ENCODE measurements around the gene DLGAP4.

Gene DLGAP4

GRCh38 chr20:36507746-36508145, 201.6 kb downstream of the DLGAP4 start:
- Histone ChIP-seq H3K4ac (ENCODE audit: low read depth in 1 of 2, low read length in 2 of 2) (no peak overlapping the region), H3K27me3 (ENCODE audit: control insufficient read depth in 1 of 2, insufficient read depth in 1 of 2, low read length in 2 of 2) (no peaks in the 10 kb centered on the region), H3K18ac (ENCODE audit: low read depth in 1 of 2, low read length in 2 of 2) (no peak overlapping the region)

GRCh38 chr20:36519012-36519719, 213.0 kb downstream of the DLGAP4 start:
- Histone ChIP-seq H3K79me1 (replicated peaks; ENCODE audit: low read length, poor library complexity, severe bottlenecking) (peaks cover 21% of the 10 kb centered on the region), H4K8ac (ENCODE audit: low read length) (no peak overlapping the region)

More at GRCh38 chr20:36507746-36508145, 201.6 kb downstream of the DLGAP4 start:
- Histone ChIP-seq H4K8ac (ENCODE audit: low read length) (no peak overlapping the region), H4K91ac (ENCODE audit: low read length) (no peak overlapping the region), H3K4me2 (ENCODE audit: low read length, poor library complexity, severe bottlenecking) (no peak overlapping the region), H3K23ac (ENCODE audit: low read length in 2 of 2) (no peak overlapping the region), H3K27ac (ENCODE audit: low read length, poor library complexity, severe bottlenecking) (no peak overlapping the region), H3K9me3 (ENCODE audit: control insufficient read depth, low read length) (no peaks in the 10 kb centered on the region), H2BK12ac (ENCODE audit: low read length in 2 of 2) (no peak overlapping the region), H2BK5ac (ENCODE audit: low read depth, low read length, poor library complexity, severe bottlenecking) (no peak overlapping the region), H2BK15ac (ENCODE audit: low read depth, poor library complexity, severe bottlenecking) (no peak overlapping the region), H3K36me3 (ENCODE audit: control insufficient read depth in 1 of 2, insufficient read depth in 2 of 2, low read depth in 1 of 2, low read length in 2 of 2) (peaks cover 37 to 86% of the 10 kb centered on the region in 2 experiments), H3K14ac (ENCODE audit: low read length in 2 of 2) (no peak overlapping the region), H3K79me1 (replicated peaks; ENCODE audit: low read length, poor library complexity, severe bottlenecking) (peaks cover 22% of the 10 kb centered on the region), H2BK120ac (ENCODE audit: low read depth, low read length) (no peak overlapping the region), H3K4me3 (ENCODE audit: insufficient read depth in 1 of 2, low read depth in 1 of 2, low read length in 2 of 2) (no peak overlapping the region), H3K9ac (ENCODE audit: low read length) (no peak overlapping the region), H2AK5ac (ENCODE audit: low read length, severe bottlenecking) (no peak overlapping the region), H3K4me1 (ENCODE audit: control insufficient read depth, insufficient read depth, low read depth, low read length) (peaks cover 3% of the 10 kb centered on the region), H2AFZ (ENCODE audit: low read depth, low read length) (no peak overlapping the region)
- DNase-seq: no peak
- 95% methylated on average over 6 of the region's 6 CpGs for WGBS

GRCh38 chr20:36519944-36520343, 213.8 kb downstream of the DLGAP4 start:
- H3K4me2 ChIP-seq (ENCODE audit: low read length, poor library complexity, severe bottlenecking): no peak overlapping the region
- H4K8ac ChIP-seq (ENCODE audit: low read length): no peak overlapping the region
- no peak for DNase-seq
- H3K14ac ChIP-seq (ENCODE audit: low read length in 2 of 2): no peak overlapping the region
- H3K27me3 ChIP-seq (ENCODE audit: control insufficient read depth in 1 of 2, insufficient read depth in 1 of 2, low read length in 2 of 2): no peaks in the 10 kb centered on the region
- peaks cover 18% of the 10 kb centered on the region for H3K79me1 ChIP-seq (replicated peaks; ENCODE audit: low read length, poor library complexity, severe bottlenecking)
- no peak overlapping the region for H3K9ac ChIP-seq (ENCODE audit: low read length)
- H3K23ac ChIP-seq (ENCODE audit: low read length in 2 of 2): no peak overlapping the region
- H3K4me3 ChIP-seq (ENCODE audit: insufficient read depth in 1 of 2, low read depth in 1 of 2, low read length in 2 of 2): no peak overlapping the region
- WGBS: 88% methylated on average over 2 of the region's 2 CpGs
- H2AK5ac ChIP-seq (ENCODE audit: low read length, severe bottlenecking): no peak overlapping the region
- H4K91ac ChIP-seq (ENCODE audit: low read length): no peak overlapping the region
- no peak overlapping the region for H3K4ac ChIP-seq (ENCODE audit: low read depth in 1 of 2, low read length in 2 of 2)
- peaks cover 45 to 89% of the 10 kb centered on the region in 2 experiments for H3K36me3 ChIP-seq (ENCODE audit: control insufficient read depth in 1 of 2, insufficient read depth in 2 of 2, low read depth in 1 of 2, low read length in 2 of 2)
- no peak overlapping the region for H3K27ac ChIP-seq (ENCODE audit: low read length, poor library complexity, severe bottlenecking)
- no peak overlapping the region for H2BK120ac ChIP-seq (ENCODE audit: low read depth, low read length)
- H3K4me1 ChIP-seq (ENCODE audit: control insufficient read depth, insufficient read depth, low read depth, low read length): peaks cover 3% of the 10 kb centered on the region
- H3K18ac ChIP-seq (ENCODE audit: low read depth in 1 of 2, low read length in 2 of 2): no peak overlapping the region
- no peak overlapping the region for H2AFZ ChIP-seq (ENCODE audit: low read depth, low read length)
- no peak overlapping the region for H2BK15ac ChIP-seq (ENCODE audit: low read depth, poor library complexity, severe bottlenecking)
- no peaks in the 10 kb centered on the region for H3K9me3 ChIP-seq (ENCODE audit: control insufficient read depth, low read length)
- H2BK12ac ChIP-seq (ENCODE audit: low read length in 2 of 2): no peak overlapping the region
- no peak overlapping the region for H2BK5ac ChIP-seq (ENCODE audit: low read depth, low read length, poor library complexity, severe bottlenecking)

More at GRCh38 chr20:36519012-36519719, 213.0 kb downstream of the DLGAP4 start:
- Histone ChIP-seq H3K4ac (ENCODE audit: low read depth in 1 of 2, low read length in 2 of 2) (no peak overlapping the region), H2BK5ac (ENCODE audit: low read depth, low read length, poor library complexity, severe bottlenecking) (no peak overlapping the region), H3K27ac (ENCODE audit: low read length, poor library complexity, severe bottlenecking) (no peak overlapping the region), H2AK5ac (ENCODE audit: low read length, severe bottlenecking) (no peak overlapping the region), H3K4me1 (ENCODE audit: control insufficient read depth, insufficient read depth, low read depth, low read length) (peaks cover 3% of the 10 kb centered on the region), H3K9ac (ENCODE audit: low read length) (no peak overlapping the region), H3K18ac (ENCODE audit: low read depth in 1 of 2, low read length in 2 of 2) (no peak overlapping the region), H3K27me3 (ENCODE audit: control insufficient read depth in 1 of 2, insufficient read depth in 1 of 2, low read length in 2 of 2) (no peaks in the 10 kb centered on the region), H2BK12ac (ENCODE audit: low read length in 2 of 2) (no peak overlapping the region), H3K4me3 (ENCODE audit: insufficient read depth in 1 of 2, low read depth in 1 of 2, low read length in 2 of 2) (no peak overlapping the region), H2BK120ac (ENCODE audit: low read depth, low read length) (no peak overlapping the region), H3K36me3 (ENCODE audit: control insufficient read depth in 1 of 2, insufficient read depth in 2 of 2, low read depth in 1 of 2, low read length in 2 of 2) (peaks cover 45 to 90% of the 10 kb centered on the region in 2 experiments), H2AFZ (ENCODE audit: low read depth, low read length) (no peak overlapping the region), H3K23ac (ENCODE audit: low read length in 2 of 2) (no peak overlapping the region), H4K91ac (ENCODE audit: low read length) (no peak overlapping the region), H3K14ac (ENCODE audit: low read length in 2 of 2) (no peak overlapping the region), H3K4me2 (ENCODE audit: low read length, poor library complexity, severe bottlenecking) (no peak overlapping the region), H2BK15ac (ENCODE audit: low read depth, poor library complexity, severe bottlenecking) (no peak overlapping the region), H3K9me3 (ENCODE audit: control insufficient read depth, low read length) (no peaks in the 10 kb centered on the region)
- no peak for DNase-seq
- 97% methylated on average over 17 of the region's 17 CpGs for WGBS

GRCh38 chr20:36521526-36521925, 215.4 kb downstream of the DLGAP4 start:
- Histone ChIP-seq H2BK12ac (ENCODE audit: low read length in 2 of 2) (no peak overlapping the region), H3K4me3 (ENCODE audit: insufficient read depth in 1 of 2, low read depth in 1 of 2, low read length in 2 of 2) (no peak overlapping the region), H3K4me2 (ENCODE audit: low read length, poor library complexity, severe bottlenecking) (no peak overlapping the region), H2AFZ (ENCODE audit: low read depth, low read length) (no peak overlapping the region), H4K91ac (ENCODE audit: low read length) (no peak overlapping the region), H3K14ac (ENCODE audit: low read length in 2 of 2) (no peak overlapping the region), H3K79me1 (replicated peaks; ENCODE audit: low read length, poor library complexity, severe bottlenecking) (peaks cover 20% of the 10 kb centered on the region), H3K27me3 (ENCODE audit: control insufficient read depth in 1 of 2, insufficient read depth in 1 of 2, low read length in 2 of 2) (no peaks in the 10 kb centered on the region), H3K9me3 (ENCODE audit: control insufficient read depth, low read length) (no peaks in the 10 kb centered on the region), H2BK5ac (ENCODE audit: low read depth, low read length, poor library complexity, severe bottlenecking) (no peak overlapping the region), H3K18ac (ENCODE audit: low read depth in 1 of 2, low read length in 2 of 2) (no peak overlapping the region), H4K8ac (ENCODE audit: low read length) (no peak overlapping the region), H3K9ac (ENCODE audit: low read length) (no peak overlapping the region), H3K23ac (ENCODE audit: low read length in 2 of 2) (no peak overlapping the region), H3K36me3 (ENCODE audit: control insufficient read depth in 1 of 2, insufficient read depth in 2 of 2, low read depth in 1 of 2, low read length in 2 of 2) (peaks cover 54 to 89% of the 10 kb centered on the region in 2 experiments), H3K4me1 (ENCODE audit: control insufficient read depth, insufficient read depth, low read depth, low read length) (peaks cover 12% of the 10 kb centered on the region), H2AK5ac (ENCODE audit: low read length, severe bottlenecking) (no peak overlapping the region), H2BK15ac (ENCODE audit: low read depth, poor library complexity, severe bottlenecking) (no peak overlapping the region), H2BK120ac (ENCODE audit: low read depth, low read length) (no peak overlapping the region), H3K27ac (ENCODE audit: low read length, poor library complexity, severe bottlenecking) (no peak overlapping the region), H3K4ac (ENCODE audit: low read depth in 1 of 2, low read length in 2 of 2) (no peak overlapping the region)
- no peak for DNase-seq
- WGBS: 100% methylated on average over 1 of the region's 1 CpG
